Upper lobe of left lung (tissue), 6 donors: ENCODE data around the gene ANAPC7. TPM values are rescaled to one million over a fixed set of nuclear protein-coding genes. Genes with fewer than 3 reads are reported as not detected.
A peak's percentile ranks its signal among the peaks of the same experiment; 100 is the strongest.
"Not testable (repeated sequence)": the region's sequence is repeated elsewhere in the genome, so short reads cannot be mapped to it uniquely, and the experiment has no call there.

Source experiments
- ATAC-seq, 2 donors: fragments of 200-7000 bp; cut with Tn5 transposase; one replicate each; pipeline ENCODE4 v1.9.1; 2022; ENCODE audit warnings: mild to moderate bottlenecking in 2 of 2, moderate library complexity in 2 of 2; ENCODE audit not compliant: low FRiP score in 2 of 2
- DNase-seq, 2 donors: peaks; one replicate each; pipeline ENCODE4 v3.0.0-alpha.2; 2019 to 2020
- H3K27ac ChIP-seq, 4 donors: fragments of 200-600 bp; sonication (generic); one replicate each; pipeline ENCODE4 v1.5.1; 2016 to 2019
- H3K27me3 ChIP-seq, 4 donors: fragments of 200-600 bp; sonication (generic); one replicate each; pipeline ENCODE4 v1.5.1; 2017 to 2019
- H3K36me3 ChIP-seq, 4 donors: fragments of 200-600 bp; sonication (generic); one replicate each; pipeline ENCODE4 v1.5.1; 2016 to 2019
- H3K4me1 ChIP-seq, 4 donors: fragments of 200-600 bp; sonication (generic); one replicate each; pipeline ENCODE4 v1.5.1; 2018 to 2019
- H3K4me3 ChIP-seq, 4 donors: fragments of 200-600 bp; sonication (generic); one replicate each; pipeline ENCODE4 v1.5.1; 2017 to 2019; ENCODE audit warnings: mild to moderate bottlenecking in 2 of 4, moderate library complexity in 1 of 4
- H3K9me3 ChIP-seq, 4 donors: fragments of 200-600 bp; sonication (generic); one replicate each; pipeline ENCODE4 v1.5.1; 2018 to 2019
- EP300 ChIP-seq, 4 donors: sonication (generic); formaldehyde crosslinking; IDR thresholded peaks; one replicate each; pipeline ENCODE4 v1.5.1; 2017; ENCODE audit warnings: antibody characterized with exemption in 4 of 4, control low read depth in 2 of 4
- POLR2A ChIP-seq, 4 donors: fragments of 450-650 bp; IDR thresholded peaks; one replicate each; pipeline ENCODE4 v1.5.1; 2016 to 2017; ENCODE audit warnings: antibody characterized with exemption in 4 of 4, mild to moderate bottlenecking in 2 of 4
- POLR2AphosphoS5 ChIP-seq, 2 donors: sonication (generic); formaldehyde crosslinking; IDR thresholded peaks; one replicate each; pipeline ENCODE4 v1.5.1; 2017; ENCODE audit warnings: antibody characterized with exemption in 2 of 2
- WGBS, 2 donors: methylation state at CpG; one replicate each; pipeline ENCODE4 v1.1.5; 2017 to 2018; 5-methylcytosine and 5-hydroxymethylcytosine counted together
- total RNA-seq, 6 donors: library from RNA; depleted of rRNA in 4 of 6; stranded (reverse); fragments of >200 nt in 4 of 6; gene quantifications; one replicate each; pipeline versions ENCODE4 v1.1.0 to v1.2.1, GENCODE V29; 2016 to 2021
- TF ChIP-seq, protein P1 (sequence below), 6 experiments: fragments of 450-650 bp in 4 of 6; fragments of 200-600 bp in 2 of 6; sonication (generic) in 2 of 6; IDR thresholded peaks; one replicate each; pipeline ENCODE4 v1.5.1; 2016 to 2019; ENCODE audit warnings: antibody characterized with exemption in 6 of 6
- donor health status: DM: no; HTN: no; CAD: no; lungs with moderate emphysema.
- donor health status: DM: no; HTN: yes; CAD: no; lungs with severe emphysema.

The ANAPC7 gene
- total RNA-seq, 6 donors from 2014 or later: 33.5 to 90.1 (median 43.1) TPM

DNA sequence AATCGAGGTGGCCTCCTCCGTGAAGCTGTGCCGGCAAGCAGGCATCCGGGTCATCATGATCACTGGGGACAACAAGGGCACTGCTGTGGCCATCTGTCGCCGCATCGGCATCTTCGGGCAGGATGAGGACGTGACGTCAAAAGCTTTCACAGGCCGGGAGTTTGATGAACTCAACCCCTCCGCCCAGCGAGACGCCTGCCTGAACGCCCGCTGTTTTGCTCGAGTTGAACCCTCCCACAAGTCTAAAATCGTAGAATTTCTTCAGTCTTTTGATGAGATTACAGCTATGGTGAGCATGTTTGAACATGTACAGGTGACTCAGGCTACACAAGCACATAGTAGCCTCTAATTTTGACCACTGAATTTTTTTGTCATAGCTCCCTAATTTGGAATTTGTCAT, 62.8 kb downstream of the ANAPC7 start:
- Histone ChIP-seq H3K27ac (peak overlapping the region in 1 of 4 donors; percentile 16), H3K4me1 (peaks cover 0 to 13% (median 6%) of the 10 kb centered on the region in 4 donors), H3K4me3 (no peak overlapping the region), H3K27me3 (no peaks in the 10 kb centered on the region), H3K36me3 (peaks cover 53 to 100% (median 94%) of the 10 kb centered on the region in 4 donors), H3K9me3 (no peaks in the 10 kb centered on the region)
- 95% methylated on average over 18 of the region's 18 CpGs for WGBS, 2 donors
- DNase-seq: peak in 1 of 2 donors; percentile 62
- ATAC-seq: no peak
- TF ChIP-seq POLR2AphosphoS5 (IDR thresholded peaks at IDR 0.05): no peak
- TF ChIP-seq POLR2A (IDR thresholded peaks at IDR 0.05): no peak
- TF ChIP-seq, protein P1, sequence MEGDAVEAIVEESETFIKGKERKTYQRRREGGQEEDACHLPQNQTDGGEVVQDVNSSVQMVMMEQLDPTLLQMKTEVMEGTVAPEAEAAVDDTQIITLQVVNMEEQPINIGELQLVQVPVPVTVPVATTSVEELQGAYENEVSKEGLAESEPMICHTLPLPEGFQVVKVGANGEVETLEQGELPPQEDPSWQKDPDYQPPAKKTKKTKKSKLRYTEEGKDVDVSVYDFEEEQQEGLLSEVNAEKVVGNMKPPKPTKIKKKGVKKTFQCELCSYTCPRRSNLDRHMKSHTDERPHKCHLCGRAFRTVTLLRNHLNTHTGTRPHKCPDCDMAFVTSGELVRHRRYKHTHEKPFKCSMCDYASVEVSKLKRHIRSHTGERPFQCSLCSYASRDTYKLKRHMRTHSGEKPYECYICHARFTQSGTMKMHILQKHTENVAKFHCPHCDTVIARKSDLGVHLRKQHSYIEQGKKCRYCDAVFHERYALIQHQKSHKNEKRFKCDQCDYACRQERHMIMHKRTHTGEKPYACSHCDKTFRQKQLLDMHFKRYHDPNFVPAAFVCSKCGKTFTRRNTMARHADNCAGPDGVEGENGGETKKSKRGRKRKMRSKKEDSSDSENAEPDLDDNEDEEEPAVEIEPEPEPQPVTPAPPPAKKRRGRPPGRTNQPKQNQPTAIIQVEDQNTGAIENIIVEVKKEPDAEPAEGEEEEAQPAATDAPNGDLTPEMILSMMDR (IDR thresholded peaks at IDR 0.05): no peak
- TF ChIP-seq EP300 (IDR thresholded peaks at IDR 0.05): no peak

DNA sequence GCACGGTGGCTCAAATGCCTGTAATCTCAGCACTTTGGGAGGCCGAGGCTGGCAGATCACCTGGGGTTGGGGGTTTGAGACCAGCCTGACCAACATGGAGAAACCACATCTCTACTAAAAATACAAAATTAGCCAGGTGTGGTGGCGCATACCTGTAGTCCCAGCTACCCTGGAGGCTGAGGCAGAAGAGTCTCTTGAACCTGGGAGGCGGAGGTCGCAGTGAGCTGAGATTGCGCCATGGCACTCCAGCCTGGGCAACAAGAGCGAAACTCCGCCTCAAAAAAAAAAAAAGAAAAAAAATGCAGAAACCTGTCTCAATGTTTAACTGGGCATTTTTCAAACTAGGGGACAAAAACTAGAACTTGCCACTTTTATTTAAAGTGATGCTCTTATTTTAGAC, 63.2 kb downstream of the ANAPC7 start:
- not testable (repeated sequence) for H3K9me3 ChIP-seq, ATAC-seq, H3K4me3 ChIP-seq, H3K27me3 ChIP-seq
- peaks cover 0 to 13% (median 6%) of the 10 kb centered on the region in 4 donors for H3K4me1 ChIP-seq
- peaks cover 53 to 100% (median 94%) of the 10 kb centered on the region in 4 donors for H3K36me3 ChIP-seq
- peak overlapping the region in 1 of 4 donors; percentile 16 for H3K27ac ChIP-seq
- peak in 1 of 2 donors; percentile 59 for DNase-seq
- 66 to 76% methylated on average over 8 of the region's 8 CpGs for WGBS, 2 donors

DNA sequence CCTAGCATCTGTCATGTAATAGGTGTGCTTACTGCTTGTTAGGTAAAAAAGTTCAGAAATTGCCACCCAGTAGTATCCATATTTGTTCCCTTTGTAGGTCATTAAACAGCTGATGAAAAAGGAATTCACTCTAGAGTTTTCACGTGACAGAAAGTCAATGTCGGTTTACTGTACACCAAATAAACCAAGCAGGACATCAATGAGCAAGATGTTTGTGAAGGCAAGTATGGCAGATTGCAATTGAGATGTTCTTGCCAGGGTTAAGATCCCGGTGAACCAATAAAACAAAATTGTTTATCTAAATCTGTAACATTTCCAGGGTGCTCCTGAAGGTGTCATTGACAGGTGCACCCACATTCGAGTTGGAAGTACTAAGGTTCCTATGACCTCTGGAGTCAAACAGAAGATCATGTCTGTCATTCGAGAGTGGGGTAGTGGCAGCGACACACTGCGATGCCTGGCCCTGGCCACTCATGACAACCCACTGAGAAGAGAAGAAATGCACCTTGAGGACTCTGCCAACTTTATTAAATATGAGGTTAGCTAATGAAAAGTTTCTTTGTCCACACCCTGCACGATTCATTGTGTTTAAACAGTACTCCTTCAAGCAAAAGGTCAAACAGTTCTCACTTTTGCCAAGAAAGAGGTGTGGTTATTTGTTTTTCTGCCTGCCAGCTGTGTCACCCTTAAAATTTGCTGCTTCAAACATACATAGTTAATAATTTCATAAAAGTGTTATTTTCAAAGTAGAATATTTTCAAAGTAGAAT, 64.1 kb downstream of the ANAPC7 start:
- DNase-seq: no peak
- H3K4me3 ChIP-seq: no peak overlapping the region
- TF ChIP-seq EP300 (IDR thresholded peaks at IDR 0.05) (no peak), POLR2AphosphoS5 (IDR thresholded peaks at IDR 0.05) (no peak), POLR2A (IDR thresholded peaks at IDR 0.05) (no peak)
- TF ChIP-seq, protein P1 (IDR thresholded peaks at IDR 0.05): no peak
- H3K4me1 ChIP-seq: peaks cover 0 to 13% (median 4%) of the 10 kb centered on the region in 4 donors
- no peaks in the 10 kb centered on the region for H3K27me3 ChIP-seq
- WGBS, 2 donors: 61 to 73% methylated on average over 8 of the region's 8 CpGs
- ATAC-seq: peak; percentile 32 to 72
- H3K9me3 ChIP-seq: no peaks in the 10 kb centered on the region
- peaks cover 53 to 100% (median 94%) of the 10 kb centered on the region in 4 donors for H3K36me3 ChIP-seq
- H3K27ac ChIP-seq: peak overlapping the region in 2 of 4 donors; percentile 24 to 28

DNA sequence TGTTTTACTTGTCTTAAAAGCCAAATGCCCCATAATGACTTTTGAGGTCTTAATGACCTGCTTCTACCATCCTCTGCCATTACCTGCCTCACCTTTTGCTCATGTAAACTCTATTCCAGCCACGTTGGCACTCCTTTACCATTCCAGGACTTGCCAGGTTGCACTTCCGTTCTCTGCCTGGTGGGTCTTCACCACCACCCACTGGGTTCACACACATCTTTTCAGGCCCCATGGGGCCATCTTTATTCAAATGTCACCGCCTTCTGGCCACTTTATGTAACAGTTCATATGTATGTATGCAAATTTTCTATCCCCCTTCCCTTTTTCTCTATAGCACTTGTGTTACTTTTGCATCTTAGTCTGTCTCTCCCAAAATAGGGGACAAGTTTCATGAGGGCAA, 64.8 kb downstream of the ANAPC7 start:
- Histone ChIP-seq H3K4me3 (no peak overlapping the region), H3K9me3 (no peaks in the 10 kb centered on the region), H3K27ac (peak overlapping the region in 3 of 4 donors; percentile 24 to 33 (median 28)), H3K27me3 (no peaks in the 10 kb centered on the region), H3K4me1 (peaks cover 0 to 13% (median 4%) of the 10 kb centered on the region in 4 donors), H3K36me3 (peaks cover 52 to 100% (median 94%) of the 10 kb centered on the region in 4 donors)
- TF ChIP-seq POLR2A (IDR thresholded peaks at IDR 0.05) (no peak), EP300 (IDR thresholded peaks at IDR 0.05) (no peak), POLR2AphosphoS5 (IDR thresholded peaks at IDR 0.05) (no peak)
- TF ChIP-seq, protein P1 (IDR thresholded peaks at IDR 0.05): no peak
- WGBS, 2 donors: 87 to 90% methylated on average over 3 of the region's 3 CpGs
- DNase-seq (no peak), ATAC-seq (no peak)

DNA sequence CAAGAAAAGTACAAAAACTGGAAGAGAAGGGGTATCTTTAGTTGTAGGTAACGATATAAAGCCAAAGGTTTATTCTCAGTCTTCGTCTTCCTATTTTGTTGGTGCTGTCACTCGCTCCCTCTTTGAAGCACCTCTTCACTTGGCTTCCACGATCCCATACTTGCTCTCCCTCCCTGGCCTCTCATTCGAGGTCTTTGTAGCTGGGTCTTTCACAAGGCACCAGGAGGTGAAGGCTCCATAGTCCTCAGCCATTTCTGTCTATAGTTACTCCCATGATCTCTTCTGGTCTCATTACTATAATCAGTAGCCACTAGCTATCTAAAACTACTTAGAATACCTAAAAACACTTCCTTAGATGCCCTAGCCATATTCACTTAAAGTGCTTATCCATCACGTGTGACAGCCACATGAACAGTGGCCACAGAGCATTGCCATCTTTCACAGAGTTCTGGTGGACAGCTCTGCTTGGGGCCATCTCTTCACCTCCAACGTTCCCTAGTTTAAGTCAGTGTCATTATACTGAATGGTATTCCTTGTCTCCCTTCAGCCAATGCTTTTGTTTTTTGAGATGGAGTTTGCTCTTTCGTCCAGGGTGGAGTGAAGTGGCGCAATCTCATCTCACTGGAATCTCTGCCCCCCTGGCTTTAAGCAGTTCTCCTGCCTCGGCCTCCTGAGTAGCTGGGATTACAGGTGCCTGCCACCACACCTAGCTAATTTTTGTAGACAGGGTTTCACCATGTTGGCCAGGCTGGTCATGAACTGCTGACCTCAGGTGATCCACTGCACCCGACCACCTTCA, 65.4 kb downstream of the ANAPC7 start:
- WGBS, 2 donors: 88 to 93% methylated on average over 11 of the region's 11 CpGs
- no peak for DNase-seq
- ATAC-seq: no peak
- Histone ChIP-seq H3K36me3 (peaks cover 52 to 100% (median 94%) of the 10 kb centered on the region in 4 donors), H3K4me1 (peaks cover 0 to 13% (median 4%) of the 10 kb centered on the region in 4 donors), H3K4me3 (no peak overlapping the region), H3K27ac (peak overlapping the region in 3 of 4 donors; percentile 24 to 33 (median 28)), H3K9me3 (no peaks in the 10 kb centered on the region), H3K27me3 (no peaks in the 10 kb centered on the region)
- no peak for TF ChIP-seq POLR2A (IDR thresholded peaks at IDR 0.05)
- no peak for TF ChIP-seq POLR2AphosphoS5 (IDR thresholded peaks at IDR 0.05)
- TF ChIP-seq, protein P1 (IDR thresholded peaks at IDR 0.05): no peak
- no peak for TF ChIP-seq EP300 (IDR thresholded peaks at IDR 0.05)
